IMR-90 (cell line): ENCODE measurements around the gene KIF1A. TPM values are rescaled to one million over a fixed set of nuclear protein-coding genes. Genes with fewer than 3 reads are reported as not detected.

Source experiments
- ATAC-seq: fragments of 200-7000 bp; cut with Tn5 transposase; 2 replicates; pipeline ENCODE4 v1.9.1; 2020; ENCODE audit warnings: low read depth, mild to moderate bottlenecking, moderate library complexity
- BruUV-seq: library from RNA; stranded (reverse); fragments of 400-500 nt; replicated peaks from 2 replicates; lab custom pipeline; 2021; lab: Mats Ljungman, UMichigan
- CTCF ChIA-PET: fragments of 300-600 bp; formaldehyde crosslinking; extraction: SDS; loops from one replicate; lab custom pipeline; 2021; ENCODE audit warnings: antibody characterized with exemption; lab: Yijun Ruan, JAX
- POLR2A ChIA-PET: fragments of 300-600 bp; sonication (Branson Sonifier 250); formaldehyde crosslinking; loops from one replicate; lab custom pipeline; 2022; ENCODE audit warnings: antibody characterized with exemption; ENCODE audit not compliant: unreplicated experiment; lab: Charles Lee
- DNase-seq: peaks from one replicate; pipeline ENCODE4 v3.0.0; 2013
- H2AFZ ChIP-seq: replicated peaks from 2 replicates; pipeline ENCODE3; 2013; ENCODE audit warnings: low read length, mild to moderate bottlenecking; ENCODE audit not compliant: poor library complexity
- H2AK5ac ChIP-seq: 2 replicates; pipeline ENCODE4 v1.6.1; 2013; ENCODE audit warnings: low read depth, low read length, inconsistent platforms
- H2AK9ac ChIP-seq: replicated peaks from 2 replicates; pipeline ENCODE3; 2013; ENCODE audit warnings: mild to moderate bottlenecking, low read depth, low read length, moderate library complexity; ENCODE audit not compliant: poor library complexity
- H2BK120ac ChIP-seq: 2 replicates; pipeline ENCODE4 v1.6.1; 2013; ENCODE audit warnings: low read depth, low read length, inconsistent platforms
- H2BK15ac ChIP-seq: 3 replicates; pipeline ENCODE4 v1.6.1; 2013; ENCODE audit warnings: low read depth, low read length, inconsistent platforms
- H2BK20ac ChIP-seq: 2 replicates; pipeline ENCODE4 v1.6.1; 2013; ENCODE audit warnings: low read depth, mild to moderate bottlenecking, inconsistent platforms, low read length, moderate library complexity
- H2BK5ac ChIP-seq: 2 replicates; pipeline ENCODE4 v1.6.1; 2013; ENCODE audit warnings: mild to moderate bottlenecking, low read depth, low read length, inconsistent platforms; ENCODE audit not compliant: poor library complexity, severe bottlenecking
- H3K14ac ChIP-seq: replicated peaks from 2 replicates; pipeline ENCODE4 v1.6.1; 2013; ENCODE audit warnings: low read depth, low read length, inconsistent platforms
- H3K18ac ChIP-seq: 2 replicates; pipeline ENCODE4 v1.6.1; 2013; ENCODE audit warnings: low read depth, low read length, control low read depth
- H3K23ac ChIP-seq: 2 replicates; pipeline ENCODE4 v1.6.1; 2013; ENCODE audit warnings: low read depth, low read length, inconsistent platforms
- H3K27ac ChIP-seq: 2 replicates; pipeline ENCODE4 v1.5.1; 2013; ENCODE audit warnings: mild to moderate bottlenecking, control low read depth, low read length; ENCODE audit not compliant: insufficient read depth
- H3K27me3 ChIP-seq: 2 replicates; pipeline ENCODE4 v1.6.1; 2013; ENCODE audit warnings: low read length; ENCODE audit not compliant: control insufficient read depth, insufficient read depth
- H3K36me3 ChIP-seq: 2 replicates; pipeline ENCODE4 v1.6.1; 2013; ENCODE audit warnings: low read length, mixed read lengths; ENCODE audit not compliant: control insufficient read depth, insufficient read depth
- H3K4ac ChIP-seq: 2 replicates; pipeline ENCODE4 v1.6.1; 2013; ENCODE audit warnings: low read depth, low read length, inconsistent platforms
- H3K4me1 ChIP-seq: 2 replicates; pipeline ENCODE4 v1.6.1; 2013; ENCODE audit warnings: low read length, mixed read lengths; ENCODE audit not compliant: control insufficient read depth, insufficient read depth
- H3K4me2 ChIP-seq: 2 replicates; pipeline ENCODE4 v1.6.1; 2013; ENCODE audit warnings: low read depth, mild to moderate bottlenecking, control low read depth, low read length, moderate library complexity
- H3K4me3 ChIP-seq: 2 replicates; pipeline ENCODE4 v1.5.1; 2013; ENCODE audit warnings: low read depth, mild to moderate bottlenecking, control low read depth, low read length, moderate library complexity; ENCODE audit not compliant: insufficient read depth
- H3K56ac ChIP-seq: 2 replicates; pipeline ENCODE4 v1.6.1; 2013; ENCODE audit warnings: low read length, inconsistent platforms; ENCODE audit not compliant: insufficient read depth; ENCODE audit errors: extremely low read depth
- H3K79me1 ChIP-seq, 2 experiments: 2 replicates each; pipeline ENCODE4 v1.6.1; 2013; ENCODE audit warnings: low read length in 2 of 2, inconsistent platforms in 1 of 2, low read depth in 1 of 2
- H3K9ac ChIP-seq: 2 replicates; pipeline ENCODE4 v1.6.1; 2013; ENCODE audit warnings: low read depth, low read length, control low read depth
- H3K9me1 ChIP-seq: 2 replicates; pipeline ENCODE4 v1.6.1; 2013; ENCODE audit warnings: low read length, inconsistent platforms; ENCODE audit not compliant: insufficient read depth
- H3K9me3 ChIP-seq: 2 replicates; pipeline ENCODE4 v1.6.1; 2013; ENCODE audit warnings: low read length; ENCODE audit not compliant: control insufficient read depth, insufficient read depth
- H4K20me1 ChIP-seq: 2 replicates; pipeline ENCODE4 v1.6.1; 2013; ENCODE audit warnings: low read length, inconsistent platforms; ENCODE audit not compliant: insufficient read depth
- H4K5ac ChIP-seq: 2 replicates; pipeline ENCODE4 v1.6.1; 2013; ENCODE audit warnings: mild to moderate bottlenecking, low read depth, low read length, control low read depth
- H4K8ac ChIP-seq, 2 experiments: 2 replicates each; pipeline ENCODE4 v1.6.1; 2013; ENCODE audit warnings: low read depth in 2 of 2, low read length in 2 of 2, control low read depth in 1 of 2, inconsistent platforms in 1 of 2
- H4K91ac ChIP-seq: 2 replicates; pipeline ENCODE4 v1.6.1; 2013; ENCODE audit warnings: low read depth, low read length, inconsistent platforms; ENCODE audit not compliant: insufficient read depth
- CHD1 ChIP-seq: IDR thresholded peaks from 2 replicates; pipeline ENCODE4 v1.6.1; 2012; ENCODE audit warnings: low read depth, low read length, improper control_type of control experiment
- RFX5 ChIP-seq: IDR thresholded peaks from 2 replicates; pipeline ENCODE4 v1.8.0; 2012; ENCODE audit warnings: low read depth, mild to moderate bottlenecking, low read length, moderate library complexity
- WGBS, 2 experiments: methylation state at CpG; one replicate each; pipeline versions ENCODE4 v1.1.5 to v1.1.7; 2013; ENCODE audit warnings: missing lambda C conversion rate in 2 of 2; ENCODE audit not compliant: insufficient read length in 1 of 2; ENCODE audit errors: extremely low coverage in 2 of 2; 5-methylcytosine and 5-hydroxymethylcytosine counted together
- dilution Hi-C: fragments of 300-500 bp; cut with HindIII; formaldehyde crosslinking; loops from one replicate; pipeline ENCODE4 v1.14.3; 2018; ENCODE audit warnings: low sequenced_read_pairs; ENCODE audit not compliant: unreplicated experiment
- in situ Hi-C: fragments of 300-500 bp; cut with MboI; formaldehyde crosslinking; loops from 3 replicates; pipeline ENCODE4 v1.14.3; 2019; ENCODE audit warnings: low sequenced_read_pairs, inconsistent platforms, mixed read lengths
- intact Hi-C: fragments of 100-400 bp; cut with micrococcal nuclease; formaldehyde crosslinking; loops from 2 replicates; pipeline ENCODE4 v1.10.0; 2022
- polyA plus RNA-seq, 3 experiments: library from polyadenylated mRNA; depleted of rRNA; stranded (reverse); fragments of >200 nt; gene quantifications; 2 replicates each; pipeline ENCODE4 v1.2.3, GENCODE V29; 2012; ENCODE audit warnings: low replicate concordance in 1 of 3
- total RNA-seq: library from RNA; depleted of rRNA; stranded (reverse); fragments of >200 nt; gene quantifications from 2 replicates; pipeline ENCODE4 v1.2.3, GENCODE V29; 2012

Gene KIF1A
- total and polyA plus RNA-seq, 2 of the 4 experiments (the other 2 are of a cell fraction) = under 0.01 TPM; not detected in 1

GRCh38 chr2:240788482-240788881 is 31.5 kb downstream of the KIF1A start:
- Histone ChIP-seq H4K8ac (no peak overlapping the region), H3K14ac (no peak overlapping the region), H2AK5ac (no peak overlapping the region), H3K4me2 (no peak overlapping the region), H3K36me3 (no peaks in the 10 kb centered on the region), H3K9me1 (no peaks in the 10 kb centered on the region), H3K27me3 (peaks cover 8% of the 10 kb centered on the region; the same call in 1 of the 2 replicates), H2BK120ac (no peak overlapping the region), H2AK9ac (no peak overlapping the region), H3K9ac (no peak overlapping the region), H4K5ac (no peak overlapping the region), H4K91ac (no peak overlapping the region), H4K20me1 (no peaks in the 10 kb centered on the region), H3K56ac (no peak overlapping the region), H2BK5ac (no peak overlapping the region), H2AFZ (no peak overlapping the region), H3K4me3 (no peak overlapping the region), H3K9me3 (no peaks in the 10 kb centered on the region), H2BK20ac (no peak overlapping the region), H3K4me1 (no peaks in the 10 kb centered on the region), H3K27ac (no peak overlapping the region), H3K23ac (no peak overlapping the region), H3K79me1 (no peaks in the 10 kb centered on the region), H2BK15ac (no peak overlapping the region), H3K18ac (no peak overlapping the region), H3K4ac (no peak overlapping the region)
- no peak for TF ChIP-seq CHD1
- TF ChIP-seq RFX5 = no peak
- intact Hi-C loops = no loop called here
- in situ Hi-C loops = no loop called here
- DNase-seq (no peak), ATAC-seq (no peak)
- ChIA-PET CTCF (no interaction called here), POLR2A (no interaction called here)
- no TSS peak for BruUV-seq
- 50% methylated on average over 1 of the region's 4 CpGs; no CpG with 5 or more reads in 1 of the 2 experiments for WGBS, 2 experiments
- dilution Hi-C loops = no loop called here
